ACC112 (cell line): ENCODE data around the gene IFNA2.
"Not testable (repeated sequence)": the region's sequence is repeated elsewhere in the genome, so short reads cannot be mapped to it uniquely, and the experiment has no call there.

ENCODE experiments used
- H2AFZ ChIP-seq: fragments of 200-600 bp; sonication (generic); one replicate; pipeline ENCODE4 v1.6.0; 2017; ENCODE audit warnings: antibody characterized with exemption, low read length; ENCODE audit not compliant: unreplicated experiment
- H3K27ac ChIP-seq: fragments of 200-600 bp; sonication (generic); 2 replicates; pipeline ENCODE4 v1.5.1; 2014; ENCODE audit warnings: low read depth, mild to moderate bottlenecking, antibody characterized with exemption, low read length, moderate library complexity
- H3K27me3 ChIP-seq: fragments of 200-600 bp; sonication (generic); 2 replicates; pipeline ENCODE4 v1.6.1; 2014; ENCODE audit warnings: mild to moderate bottlenecking, antibody characterized with exemption, low read length, moderate library complexity, mixed read lengths; ENCODE audit not compliant: insufficient read depth
- H3K36me3 ChIP-seq: fragments of 200-600 bp; sonication (generic); 2 replicates; pipeline ENCODE4 v1.6.1; 2016; ENCODE audit warnings: mild to moderate bottlenecking, antibody characterized with exemption, low read length, moderate library complexity, mixed read lengths; ENCODE audit not compliant: insufficient read depth
- H3K4me1 ChIP-seq: fragments of 200-600 bp; sonication (generic); one replicate; pipeline ENCODE4 v1.6.1; 2016; ENCODE audit warnings: low read length, mixed read lengths; ENCODE audit not compliant: insufficient read depth, unreplicated experiment, control insufficient read depth
- H3K4me3 ChIP-seq: fragments of 200-600 bp; sonication (generic); 2 replicates; pipeline ENCODE4 v1.5.1; 2014; ENCODE audit warnings: mild to moderate bottlenecking, low read depth, low read length
- H3K79me2 ChIP-seq: fragments of 200-600 bp; sonication (generic); one replicate; pipeline ENCODE4 v1.6.0; 2016; ENCODE audit warnings: low read length; ENCODE audit not compliant: control insufficient read depth, unreplicated experiment, insufficient read depth

Gene IFNA2

GRCh38 chr9:21381448-21382339 lies 3.5 kb downstream of the IFNA2 start:
- Histone ChIP-seq H3K4me3 (peak overlapping the region; percentile 64), H3K36me3 (no peaks in the 10 kb centered on the region), H3K27me3 (peaks cover 68% of the 10 kb centered on the region), H2AFZ (no peak overlapping the region), H3K79me2 (no peaks in the 10 kb centered on the region), H3K4me1 (peaks cover 9% of the 10 kb centered on the region), H3K27ac (no peak overlapping the region)

GRCh38 chr9:21371467-21371866 lies 13.7 kb downstream of the IFNA2 start:
- not testable (repeated sequence) for H3K79me2 ChIP-seq, H2AFZ ChIP-seq, H3K4me3 ChIP-seq, H3K27ac ChIP-seq, H3K36me3 ChIP-seq, H3K4me1 ChIP-seq
- H3K27me3 ChIP-seq: peaks cover 47% of the 10 kb centered on the region

- Histone ChIP-seq H3K27ac (no peak within 1 kb of the TSS), H3K4me1 (no peaks in the 10 kb centered on the region), H2AFZ (no peak within 1 kb of the TSS), H3K79me2 (no peaks in the 10 kb centered on the region), H3K27me3 (peaks cover 55% of the 10 kb centered on the region), H3K36me3 (no peaks in the 10 kb centered on the region), H3K4me3 (no peak within 1 kb of the TSS)
Measured at GRCh38 chr9:21367957-21368356, 17.2 kb downstream of the IFNA2 start, which contains the start of gene IFNA13. IFNA13 (minus strand) TSS chr9:21368057; CDS start chr9:21368010, 47 bp downstream.

- H3K4me1 ChIP-seq, H3K36me3 ChIP-seq, H3K27ac ChIP-seq, H2AFZ ChIP-seq, H3K79me2 ChIP-seq, H3K4me3 ChIP-seq: not testable (repeated sequence)
- peaks cover 58% of the 10 kb centered on the region for H3K27me3 ChIP-seq
Measured at GRCh38 chr9:21367169-21367568, 18.0 kb downstream of the IFNA2 start.

GRCh38 chr9:21362287-21362686 lies 22.9 kb downstream of the IFNA2 start:
- Histone ChIP-seq H3K27ac (no peak overlapping the region), H3K4me3 (no peak overlapping the region), H3K4me1 (peaks cover 6% of the 10 kb centered on the region), H3K79me2 (no peaks in the 10 kb centered on the region), H2AFZ (no peak overlapping the region), H3K36me3 (no peaks in the 10 kb centered on the region), H3K27me3 (peaks cover 29% of the 10 kb centered on the region)

GRCh38 chr9:21357479-21358460 lies 27.4 kb downstream of the IFNA2 start:
- peak overlapping the region; percentile 11 for H3K4me3 ChIP-seq
- H3K27me3 ChIP-seq: peaks cover 1% of the 10 kb centered on the region; the same call in 1 of the 2 replicates
- no peaks in the 10 kb centered on the region for H3K79me2 ChIP-seq
- no peak overlapping the region for H3K27ac ChIP-seq
- peak overlapping the region; percentile 47 for H2AFZ ChIP-seq
- H3K36me3 ChIP-seq: no peaks in the 10 kb centered on the region
- peaks cover 6% of the 10 kb centered on the region for H3K4me1 ChIP-seq

GRCh38 chr9:21350787-21351186 lies 34.4 kb downstream of the IFNA2 start, which contains the start of gene IFNA6:
IFNA6 (minus strand) TSS chr9:21350887; CDS start chr9:21350887, 0 bp downstream.
- Histone ChIP-seq H3K4me3 (no peak within 1 kb of the TSS), H2AFZ (no peak within 1 kb of the TSS), H3K4me1 (no peaks in the 10 kb centered on the region), H3K27ac (no peak within 1 kb of the TSS), H3K36me3 (no peaks in the 10 kb centered on the region), H3K27me3 (peaks cover 22% of the 10 kb centered on the region), H3K79me2 (no peaks in the 10 kb centered on the region)

- H3K4me1 ChIP-seq: no peaks in the 10 kb centered on the region
- H2AFZ ChIP-seq: no peak overlapping the region
- H3K79me2 ChIP-seq: no peaks in the 10 kb centered on the region
- H3K27me3 ChIP-seq: peaks cover 25% of the 10 kb centered on the region
- no peak overlapping the region for H3K4me3 ChIP-seq
- H3K36me3 ChIP-seq: no peaks in the 10 kb centered on the region
- no peak overlapping the region for H3K27ac ChIP-seq
Measured at GRCh38 chr9:21348430-21348970, 36.7 kb downstream of the IFNA2 start.

GRCh38 chr9:21340735-21341134 lies 44.5 kb downstream of the IFNA2 start:
- Histone ChIP-seq H3K4me3 (no peak overlapping the region), H3K27me3 (peaks cover 2% of the 10 kb centered on the region; the same call in 1 of the 2 replicates), H2AFZ (no peak overlapping the region), H3K4me1 (no peaks in the 10 kb centered on the region), H3K79me2 (no peaks in the 10 kb centered on the region), H3K36me3 (no peaks in the 10 kb centered on the region), H3K27ac (no peak overlapping the region)

GRCh38 chr9:21336457-21336856 lies 48.7 kb downstream of the IFNA2 start:
- H3K27me3 ChIP-seq: no peaks in the 10 kb centered on the region
- H3K79me2 ChIP-seq: peaks cover 37% of the 10 kb centered on the region
- peaks cover 26% of the 10 kb centered on the region for H3K4me1 ChIP-seq
- H3K4me3 ChIP-seq: no peak overlapping the region
- no peak overlapping the region for H2AFZ ChIP-seq
- no peak overlapping the region for H3K27ac ChIP-seq
- peaks cover 19% of the 10 kb centered on the region for H3K36me3 ChIP-seq
